BLaER1 treated with 17β-estradiol and CSF1 and Interleukin-3, amounts not matched to agents 10 nM and 100 nM (cell line): ENCODE results near the gene CMBL.

ENCODE experiments used
- H3K27ac ChIP-seq, 11 experiments: shearing (Covaris generic); formaldehyde crosslinking; 2 replicates each; pipeline ENCODE4 v1.8.1; 2022
- H3K27me3 ChIP-seq, 11 experiments: shearing (Covaris generic); formaldehyde crosslinking; 2 replicates each; pipeline ENCODE4 v1.8.1; 2022
- H3K36me3 ChIP-seq, 11 experiments: shearing (Covaris generic); formaldehyde crosslinking; 2 replicates each; pipeline ENCODE4 v1.8.1; 2022
- H3K4me1 ChIP-seq, 10 experiments: shearing (Covaris generic); formaldehyde crosslinking; 2 replicates each; pipeline ENCODE4 v1.8.1; 2022
- H3K4me2 ChIP-seq, 11 experiments: shearing (Covaris generic); formaldehyde crosslinking; 2 replicates each; pipeline ENCODE4 v1.8.1; 2022
- H3K4me3 ChIP-seq, 10 experiments: shearing (Covaris generic); formaldehyde crosslinking; 2 replicates each; pipeline ENCODE4 v1.8.1; 2022
- H3K9ac ChIP-seq, 11 experiments: shearing (Covaris generic); formaldehyde crosslinking; 2 replicates each; pipeline ENCODE4 v1.8.1; 2022
- H3K9me3 ChIP-seq, 11 experiments: shearing (Covaris generic); formaldehyde crosslinking; replicated peaks in 1 of 11; 2 replicates each; pipeline ENCODE4 v1.8.1; 2022
- H4K20me1 ChIP-seq, 11 experiments: shearing (Covaris generic); formaldehyde crosslinking; 2 replicates each; pipeline ENCODE4 v1.8.1; 2022
- Cebpa-rat ChIP-seq, 11 experiments: shearing (Covaris generic); IDR thresholded peaks; 2 replicates each; pipeline ENCODE4 v1.8.1; 2022

Gene CMBL

DNA sequence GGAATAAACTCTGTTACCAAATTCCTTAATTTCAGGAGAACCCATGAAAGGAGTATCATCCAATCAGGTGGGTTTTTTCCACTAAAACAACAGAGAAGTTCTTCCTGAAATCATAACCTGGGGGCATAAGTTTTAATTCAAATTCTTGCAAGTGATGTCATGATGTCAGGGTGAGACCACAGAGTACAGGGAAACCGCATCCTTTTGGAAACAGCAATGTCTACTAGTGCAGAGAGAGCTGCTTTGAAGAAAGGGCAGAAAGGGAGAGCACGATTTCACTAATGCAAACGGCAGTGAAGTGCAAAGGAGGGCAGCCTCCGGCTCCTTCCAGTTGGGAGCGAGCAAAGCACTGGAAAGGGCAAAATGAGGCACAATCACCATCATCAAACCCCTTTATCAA lies 20.6 kb upstream of the CMBL start:
- peaks cover 13 to 25% (median 19%) of the 10 kb centered on the region in 11 experiments for H3K27me3 ChIP-seq
- H3K27ac ChIP-seq: no peak overlapping the region
- peaks cover 7 to 13% (median 11%) of the 10 kb centered on the region in 11 experiments for H3K9me3 ChIP-seq
- H3K4me3 ChIP-seq: no peak overlapping the region
- 0 out of 22 replicates have a peak, but pooled peaks cover 0 to 1% (median 0%) of the 10 kb centered on the region in 11 experiments for H3K36me3 ChIP-seq
- TF ChIP-seq Cebpa-rat (IDR thresholded peaks at IDR 0.05): no peak
- H3K9ac ChIP-seq: no peak overlapping the region
- no peaks in the 10 kb centered on the region for H3K4me1 ChIP-seq
- no peaks in the 10 kb centered on the region for H4K20me1 ChIP-seq
- H3K4me2 ChIP-seq: no peak overlapping the region

- no peaks in the 10 kb centered on the region for H3K4me1 ChIP-seq
- no peak for TF ChIP-seq Cebpa-rat (IDR thresholded peaks at IDR 0.05)
- no peaks in the 10 kb centered on the region for H4K20me1 ChIP-seq
- no peaks in the 10 kb centered on the region for H3K27me3 ChIP-seq
- no peaks in the 10 kb centered on the region for H3K9me3 ChIP-seq
- no peaks in the 10 kb centered on the region for H3K36me3 ChIP-seq
- no peak overlapping the region for H3K9ac ChIP-seq
- H3K27ac ChIP-seq: no peak overlapping the region
- no peak overlapping the region for H3K4me2 ChIP-seq
- H3K4me3 ChIP-seq: no peak overlapping the region
These were observed 17.0 kb upstream of the CMBL start for GRCh38 chr5:10324518-10325370.

- no peak overlapping the region for H3K9ac ChIP-seq
- no peaks in the 10 kb centered on the region; a peak in 1 of 22 replicates for H3K9me3 ChIP-seq
- no peak for TF ChIP-seq Cebpa-rat (IDR thresholded peaks at IDR 0.05)
- H3K36me3 ChIP-seq: no peaks in the 10 kb centered on the region
- no peak overlapping the region for H3K4me3 ChIP-seq
- no peaks in the 10 kb centered on the region for H3K4me1 ChIP-seq
- H3K4me2 ChIP-seq: no peak overlapping the region
- no peaks in the 10 kb centered on the region for H4K20me1 ChIP-seq
- no peaks in the 10 kb centered on the region for H3K27me3 ChIP-seq
- no peak overlapping the region for H3K27ac ChIP-seq
These were observed 16.1 kb upstream of the CMBL start for GRCh38 chr5:10323588-10324488.

- H3K9ac ChIP-seq: no peak overlapping the region
- TF ChIP-seq Cebpa-rat (IDR thresholded peaks at IDR 0.05): no peak
These were observed 14.2 kb upstream of the CMBL start for GRCh38 chr5:10321882-10322281.

DNA sequence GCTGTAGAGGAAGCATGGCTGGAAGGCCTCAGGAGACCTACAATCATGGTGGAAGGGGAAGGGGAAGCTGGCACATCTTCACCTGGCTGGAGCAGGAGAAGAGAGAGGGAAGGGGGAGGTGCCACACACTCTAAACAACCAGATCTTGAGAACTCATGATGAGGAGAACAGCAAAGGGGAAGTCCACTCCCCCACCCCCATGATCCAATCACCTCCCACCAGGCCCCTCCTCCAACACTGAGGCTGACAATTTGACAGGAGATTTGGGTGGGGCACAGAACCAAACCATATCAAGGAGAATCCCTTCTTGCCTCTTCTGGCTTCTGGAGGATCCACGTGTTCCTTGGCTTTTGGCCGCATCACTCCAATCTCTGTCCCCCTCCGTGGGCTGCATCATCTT lies 13.1 kb upstream of the CMBL start:
- H3K4me3 ChIP-seq: no peak overlapping the region
- no peaks in the 10 kb centered on the region for H3K4me1 ChIP-seq
- H3K4me2 ChIP-seq: no peak overlapping the region
- peaks cover 0 to 16% (median 7%) of the 10 kb centered on the region in 11 experiments; a peak in 6 of 22 replicates for H3K9me3 ChIP-seq
- no peaks in the 10 kb centered on the region for H3K36me3 ChIP-seq
- no peak overlapping the region for H3K9ac ChIP-seq
- H3K27ac ChIP-seq: no peak overlapping the region
- no peaks in the 10 kb centered on the region for H3K27me3 ChIP-seq
- no peaks in the 10 kb centered on the region for H4K20me1 ChIP-seq
- TF ChIP-seq Cebpa-rat (IDR thresholded peaks at IDR 0.05): no peak

More at GRCh38 chr5:10321882-10322281, 14.2 kb upstream of the CMBL start:
- H3K36me3 ChIP-seq: no peaks in the 10 kb centered on the region
- no peaks in the 10 kb centered on the region for H3K4me1 ChIP-seq
- no peaks in the 10 kb centered on the region for H4K20me1 ChIP-seq
- no peak overlapping the region for H3K4me2 ChIP-seq
- H3K4me3 ChIP-seq: no peak overlapping the region
- peaks cover 0 to 6% (median 0%) of the 10 kb centered on the region in 11 experiments; a peak in 1 of 22 replicates for H3K9me3 ChIP-seq
- no peak overlapping the region for H3K27ac ChIP-seq
- no peaks in the 10 kb centered on the region for H3K27me3 ChIP-seq

- Histone ChIP-seq H3K9ac (no peak overlapping the region), H3K4me3 (no peak overlapping the region), H3K27me3 (no peaks in the 10 kb centered on the region), H3K4me1 (no peaks in the 10 kb centered on the region), H3K4me2 (no peak overlapping the region), H4K20me1 (no peaks in the 10 kb centered on the region), H3K36me3 (no peaks in the 10 kb centered on the region), H3K9me3 (peaks cover 0 to 17% (median 8%) of the 10 kb centered on the region in 11 experiments; a peak in 6 of 22 replicates), H3K27ac (no peak overlapping the region)
- no peak for TF ChIP-seq Cebpa-rat (IDR thresholded peaks at IDR 0.05)
These were observed 11.6 kb upstream of the CMBL start for GRCh38 chr5:10319202-10319851.

GRCh38 chr5:10317825-10318682 lies 10.4 kb upstream of the CMBL start:
- H3K36me3 ChIP-seq: no peaks in the 10 kb centered on the region
- no peak overlapping the region for H3K27ac ChIP-seq
- H3K9me3 ChIP-seq: peaks cover 0 to 17% (median 8%) of the 10 kb centered on the region in 11 experiments; a peak in 6 of 22 replicates
- no peaks in the 10 kb centered on the region for H4K20me1 ChIP-seq
- H3K27me3 ChIP-seq: no peaks in the 10 kb centered on the region
- no peak overlapping the region for H3K9ac ChIP-seq
- no peak for TF ChIP-seq Cebpa-rat (IDR thresholded peaks at IDR 0.05)
- no peaks in the 10 kb centered on the region for H3K4me1 ChIP-seq
- H3K4me3 ChIP-seq: no peak overlapping the region
- H3K4me2 ChIP-seq: no peak overlapping the region

DNA sequence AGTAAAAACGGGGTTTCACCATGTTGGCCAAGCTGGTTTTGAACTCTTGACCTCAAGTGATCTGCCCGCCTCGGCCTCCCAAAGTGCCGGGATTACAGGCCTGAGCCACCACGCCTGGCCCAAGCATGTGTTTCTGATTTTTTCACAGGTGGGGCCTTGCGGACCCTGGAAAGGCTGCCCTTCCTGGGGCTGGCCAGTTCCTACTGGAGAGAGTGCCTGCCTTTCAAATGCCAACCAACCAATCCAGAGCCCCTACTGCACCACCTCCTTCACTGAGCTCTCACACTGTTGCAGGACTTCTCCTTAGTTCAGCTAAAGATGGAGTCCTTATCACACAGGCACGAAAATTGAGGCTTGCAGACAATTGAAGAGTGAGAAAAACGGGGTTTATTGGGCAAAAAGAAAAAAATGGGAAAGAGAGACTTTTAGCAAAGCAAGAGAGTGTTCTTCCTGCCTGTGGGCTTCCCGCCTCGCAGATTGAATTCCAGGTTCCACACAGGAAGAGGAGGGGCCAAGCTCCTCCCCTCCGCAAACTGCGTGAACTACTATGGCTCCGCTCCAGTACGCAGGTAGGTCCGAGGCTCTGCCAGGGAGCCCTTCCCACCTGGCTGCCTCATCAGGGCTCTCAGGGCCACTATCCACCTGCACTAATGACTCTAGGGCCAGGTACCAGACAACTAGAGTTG lies 8.3 kb upstream of the CMBL start:
- no peaks in the 10 kb centered on the region for H3K27me3 ChIP-seq
- H3K36me3 ChIP-seq: no peaks in the 10 kb centered on the region
- H4K20me1 ChIP-seq: no peaks in the 10 kb centered on the region
- H3K9me3 ChIP-seq: peaks cover 0 to 17% (median 8%) of the 10 kb centered on the region in 11 experiments; a peak in 6 of 22 replicates
- peaks cover 0 to 8% (median 0%) of the 10 kb centered on the region in 10 experiments; a peak in 1 of 20 replicates for H3K4me1 ChIP-seq
- H3K4me2 ChIP-seq: no peak overlapping the region
- H3K9ac ChIP-seq: no peak overlapping the region
- H3K4me3 ChIP-seq: no peak overlapping the region
- TF ChIP-seq Cebpa-rat (IDR thresholded peaks at IDR 0.05): no peak
- no peak overlapping the region for H3K27ac ChIP-seq
